LNCAP (cell line): Measurements from ENCODE around the gene MBNL3.

Experiments
- TF ChIP-seq, protein P1 (sequence below): fragments of 450-650 bp; IDR thresholded peaks from 2 replicates; pipeline ENCODE4 v1.5.1; 2017; ENCODE audit warnings: mild to moderate bottlenecking

MBNL3 gene

DNA sequence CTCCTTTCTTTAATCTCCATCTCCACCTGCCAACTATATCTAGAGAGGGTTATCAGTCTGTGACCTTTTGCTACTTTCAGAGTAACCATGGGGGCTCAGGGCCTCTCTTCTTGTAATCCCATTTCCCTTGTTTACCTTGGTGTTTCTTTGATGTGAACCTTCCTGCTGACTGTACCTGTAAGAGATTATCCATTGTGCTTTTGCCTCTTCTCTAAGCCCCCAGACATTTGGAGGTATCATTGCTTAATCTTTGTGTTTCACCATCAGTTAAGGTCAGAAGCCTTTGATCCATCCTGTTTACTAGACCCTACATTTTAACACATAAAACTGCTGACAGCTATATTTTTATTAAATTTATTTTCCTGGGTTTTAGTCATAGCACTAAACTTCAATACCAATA, 157.8 kb downstream of the MBNL3 start:
- TF ChIP-seq, protein P1, sequence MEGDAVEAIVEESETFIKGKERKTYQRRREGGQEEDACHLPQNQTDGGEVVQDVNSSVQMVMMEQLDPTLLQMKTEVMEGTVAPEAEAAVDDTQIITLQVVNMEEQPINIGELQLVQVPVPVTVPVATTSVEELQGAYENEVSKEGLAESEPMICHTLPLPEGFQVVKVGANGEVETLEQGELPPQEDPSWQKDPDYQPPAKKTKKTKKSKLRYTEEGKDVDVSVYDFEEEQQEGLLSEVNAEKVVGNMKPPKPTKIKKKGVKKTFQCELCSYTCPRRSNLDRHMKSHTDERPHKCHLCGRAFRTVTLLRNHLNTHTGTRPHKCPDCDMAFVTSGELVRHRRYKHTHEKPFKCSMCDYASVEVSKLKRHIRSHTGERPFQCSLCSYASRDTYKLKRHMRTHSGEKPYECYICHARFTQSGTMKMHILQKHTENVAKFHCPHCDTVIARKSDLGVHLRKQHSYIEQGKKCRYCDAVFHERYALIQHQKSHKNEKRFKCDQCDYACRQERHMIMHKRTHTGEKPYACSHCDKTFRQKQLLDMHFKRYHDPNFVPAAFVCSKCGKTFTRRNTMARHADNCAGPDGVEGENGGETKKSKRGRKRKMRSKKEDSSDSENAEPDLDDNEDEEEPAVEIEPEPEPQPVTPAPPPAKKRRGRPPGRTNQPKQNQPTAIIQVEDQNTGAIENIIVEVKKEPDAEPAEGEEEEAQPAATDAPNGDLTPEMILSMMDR = no peak

DNA sequence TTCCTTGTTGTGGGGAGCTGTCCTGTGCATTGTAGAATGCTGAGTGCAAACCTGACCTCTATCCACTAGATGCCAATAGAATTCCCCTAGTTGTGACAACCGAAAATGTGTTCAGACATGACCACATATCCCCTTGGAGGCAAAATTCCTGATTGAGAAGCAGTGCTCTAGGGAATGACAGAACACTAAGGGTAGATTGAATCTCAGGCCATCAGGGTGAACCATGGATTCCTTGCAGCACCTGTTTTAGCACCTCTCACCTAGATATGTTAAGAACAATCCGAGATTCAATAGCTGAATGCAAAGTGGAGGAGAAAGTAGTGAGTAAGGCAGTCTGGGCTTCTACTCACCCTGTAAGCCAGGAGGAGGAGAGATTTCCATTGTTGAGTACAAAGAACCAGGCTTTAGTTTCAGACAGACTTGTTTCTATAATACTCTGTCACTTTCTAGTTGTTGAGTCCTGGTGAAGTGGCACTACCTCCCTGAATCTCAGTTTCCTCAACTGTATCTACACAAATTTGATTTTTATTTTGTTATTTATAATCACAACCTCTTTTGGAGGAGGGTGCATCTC, 158.6 kb downstream of the MBNL3 start:
- TF ChIP-seq, protein P1 = no peak
